ENCODE results near the gene LRRC8E.
A peak's percentile ranks its signal among the peaks of the same experiment; 100 is the strongest.
"Not testable (repeated sequence)": the region's sequence is repeated elsewhere in the genome, so short reads cannot be mapped to it uniquely, and the experiment has no call there.

LRRC8E gene

GRCh38 chr19:7855426-7856108 is 32.7 kb upstream of the LRRC8E start:
- DNase-seq (ENCODE audit: low read depth): no peak

DNA sequence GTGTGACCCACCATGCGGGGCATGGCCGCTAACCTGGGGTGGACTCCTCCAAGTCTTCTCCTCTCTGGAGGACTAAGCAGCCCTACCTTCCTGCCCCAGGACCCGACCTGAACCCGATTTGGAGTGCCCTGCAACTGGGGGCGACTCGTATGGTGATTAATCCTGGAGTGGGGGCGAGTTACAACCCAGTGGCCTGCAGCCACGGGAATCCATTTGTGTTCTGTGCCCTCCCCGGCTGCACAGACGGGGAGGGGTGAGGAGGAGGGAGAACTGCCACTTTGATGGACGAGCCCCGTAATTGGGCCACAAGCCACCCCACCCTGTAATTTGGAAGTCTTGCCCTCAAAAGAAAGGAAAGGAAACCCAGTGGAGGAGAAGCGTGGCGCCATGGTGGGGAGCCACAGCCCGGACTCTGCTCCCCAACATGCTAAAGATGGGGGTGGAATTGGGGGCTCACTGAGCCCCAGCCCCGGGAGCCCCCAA is 32.2 kb upstream of the LRRC8E start:
- DNase-seq (ENCODE audit: low read depth): no peak

GRCh38 chr19:7856679-7857663 is 31.3 kb upstream of the LRRC8E start:
- DNase-seq (ENCODE audit: low read depth): no peak

DNA sequence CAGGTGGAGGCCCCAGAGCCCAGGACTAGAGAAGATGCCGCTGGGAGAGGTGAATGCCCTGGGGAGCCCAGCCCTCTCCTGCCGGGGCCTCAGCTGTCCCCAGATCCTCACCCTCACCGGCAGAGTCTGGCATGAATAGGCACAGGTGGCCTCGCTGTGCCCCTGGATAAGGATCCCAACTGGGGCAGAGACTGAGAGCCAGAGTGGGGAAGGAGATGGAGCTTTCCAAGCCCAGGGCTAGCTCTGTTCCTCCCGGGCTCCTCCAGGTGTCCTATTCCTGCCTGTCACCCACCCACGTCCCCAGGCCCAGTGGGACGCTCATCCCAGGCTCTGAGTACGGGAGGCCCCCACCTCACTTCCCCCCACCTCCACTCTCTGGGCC is 30.6 kb upstream of the LRRC8E start:
- no peak for DNase-seq (ENCODE audit: low read depth)

GRCh38 chr19:7858109-7858770 is 30.1 kb upstream of the LRRC8E start:
- DNase-seq (ENCODE audit: low read depth): no peak

- DNase-seq (ENCODE audit: low read depth): not testable (repeated sequence)
Measured at GRCh38 chr19:7859087-7859486, 29.2 kb upstream of the LRRC8E start.

GRCh38 chr19:7859831-7860713 is 28.2 kb upstream of the LRRC8E start:
- DNase-seq (ENCODE audit: low read depth): no peak

- DNase-seq (ENCODE audit: low read depth): no peak
Measured at GRCh38 chr19:7860714-7861618, 27.3 kb upstream of the LRRC8E start.

DNA sequence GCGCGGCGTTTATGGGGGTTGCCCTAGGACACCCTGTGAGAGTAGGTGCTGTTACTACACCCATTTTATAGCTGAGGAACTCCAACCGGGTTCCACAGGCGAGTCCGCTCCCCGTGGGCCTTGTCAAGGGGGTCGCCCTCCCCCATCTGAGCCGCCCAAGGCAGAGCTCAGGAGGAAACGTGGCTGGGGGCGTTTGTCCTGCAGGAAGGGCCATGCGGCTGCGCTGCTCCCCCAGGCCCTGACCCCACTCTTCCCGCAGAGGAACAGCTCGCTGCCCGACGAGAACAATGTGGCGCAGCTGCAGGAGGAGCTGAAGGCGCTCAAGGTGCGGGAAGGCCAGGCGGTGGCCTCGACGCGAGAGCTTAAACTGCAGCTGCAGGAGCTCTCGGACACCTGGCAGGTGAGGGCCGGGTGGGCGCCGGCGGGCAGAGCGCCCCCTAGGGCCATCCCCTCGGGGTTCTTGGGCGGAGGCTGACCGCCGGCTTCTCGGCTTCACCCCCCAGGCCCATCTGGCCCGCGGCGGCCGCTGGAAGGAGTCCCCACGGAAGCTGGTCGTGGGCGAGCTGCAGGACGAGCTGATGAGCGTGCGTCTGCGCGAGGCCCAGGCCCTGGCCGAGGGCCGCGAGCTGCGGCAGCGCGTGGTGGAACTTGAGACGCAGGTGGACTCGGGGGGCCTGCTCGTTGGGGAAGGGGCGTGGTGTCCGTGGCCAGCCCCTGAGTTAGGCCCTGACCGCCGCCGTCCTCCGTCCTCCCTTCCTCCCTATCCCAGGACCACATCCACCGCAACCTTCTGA is 26.5 kb upstream of the LRRC8E start:
- DNase-seq (ENCODE audit: low read depth): no peak

DNA sequence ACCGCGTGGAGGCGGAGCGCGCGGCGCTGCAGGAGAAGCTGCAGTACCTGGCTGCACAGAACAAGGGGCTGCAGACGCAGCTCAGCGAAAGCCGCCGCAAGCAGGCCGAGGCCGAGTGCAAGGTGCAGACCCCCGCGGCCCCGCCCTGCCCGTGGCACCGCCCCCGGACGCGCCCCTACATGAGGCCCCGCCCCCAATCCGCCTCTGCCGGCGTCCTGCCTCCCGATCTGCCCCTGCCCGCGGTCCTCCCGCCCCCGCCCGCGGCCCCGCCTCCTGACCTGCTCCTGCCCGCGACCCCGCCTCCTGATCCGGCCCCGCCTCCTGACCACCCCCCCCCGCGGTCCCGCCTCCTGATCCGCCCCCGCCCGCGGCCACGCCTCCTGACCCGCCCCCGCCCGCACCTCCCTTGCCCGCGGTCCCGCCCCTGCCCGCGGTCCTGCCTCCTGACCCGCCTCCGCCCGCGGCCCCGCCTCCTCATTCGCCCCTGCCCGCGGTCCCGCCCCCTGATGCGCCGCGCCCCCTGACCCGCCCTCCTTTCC is 25.8 kb upstream of the LRRC8E start:
- DNase-seq (ENCODE audit: low read depth): peak; percentile 69

GRCh38 chr19:7863157-7863970 is 24.9 kb upstream of the LRRC8E start:
- DNase-seq (ENCODE audit: low read depth): no peak

DNA sequence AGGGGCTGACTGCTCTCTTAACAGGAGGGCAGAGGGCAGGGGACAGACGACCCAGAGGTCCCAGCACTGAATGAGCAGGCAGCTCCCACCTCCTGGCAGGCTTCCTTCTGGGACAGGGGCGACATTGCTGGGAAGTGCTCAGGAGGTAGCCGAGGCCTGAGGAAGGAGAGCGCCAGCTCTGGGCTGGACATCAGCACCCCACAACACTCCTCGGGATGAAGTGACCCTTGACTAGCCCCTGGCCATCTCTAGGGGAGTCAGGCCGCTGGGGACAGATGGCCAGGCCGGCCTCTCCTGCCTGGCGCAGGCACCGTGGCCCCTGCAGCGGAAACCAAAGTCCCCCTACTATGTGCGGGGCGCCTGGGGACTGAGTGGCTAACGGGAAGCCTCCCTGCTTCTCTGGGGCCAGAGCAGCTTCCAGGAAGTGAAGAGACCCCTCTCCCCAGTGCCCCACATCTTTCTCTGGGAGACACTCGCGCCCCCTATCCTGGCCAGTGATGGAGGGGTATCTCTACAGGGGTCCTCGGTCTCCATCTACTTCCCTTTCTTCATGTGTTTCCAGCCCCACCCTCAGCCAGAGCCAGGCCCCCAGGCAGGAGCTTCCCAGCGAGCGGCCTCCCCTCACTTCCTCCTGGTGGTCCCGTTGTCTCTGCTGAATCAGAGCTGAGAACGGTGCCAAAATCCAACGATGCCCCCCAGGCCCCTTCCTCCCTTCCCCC is 24.2 kb upstream of the LRRC8E start:
- DNase-seq (ENCODE audit: low read depth): no peak

DNA sequence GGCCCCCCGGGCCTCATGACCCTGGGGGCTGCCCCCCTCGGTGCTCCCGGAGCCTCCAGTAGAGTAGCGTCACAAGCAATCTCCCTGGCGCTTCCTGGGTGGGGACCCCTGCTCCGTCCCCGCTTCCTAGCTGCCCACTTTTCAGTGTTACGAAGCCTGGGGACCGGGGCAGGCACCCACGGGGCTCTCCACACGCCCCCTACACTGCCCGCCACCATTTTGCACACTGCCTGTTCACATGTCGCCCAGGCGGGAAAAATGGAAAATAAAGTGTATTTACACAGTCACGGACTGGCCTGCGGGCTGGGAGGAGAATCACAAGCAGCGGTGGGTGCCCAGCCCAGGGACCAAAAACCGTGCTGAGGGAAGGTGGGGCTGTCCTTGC is 23.6 kb upstream of the LRRC8E start:
- no peak for DNase-seq (ENCODE audit: low read depth)

- DNase-seq (ENCODE audit: low read depth): no peak
Measured at GRCh38 chr19:7865262-7865911, 22.9 kb upstream of the LRRC8E start.

- DNase-seq (ENCODE audit: low read depth): no peak
Measured at GRCh38 chr19:7866399-7867091, 21.8 kb upstream of the LRRC8E start.

- DNase-seq (ENCODE audit: low read depth): no peak
Measured at GRCh38 chr19:7867092-7867844, 21.0 kb upstream of the LRRC8E start.

All from activated T-cell treated with anti-CD3 and anti-CD28 coated beads for 48 hours (primary cell).